ENCODE results near the gene LRIG2.

DNA sequence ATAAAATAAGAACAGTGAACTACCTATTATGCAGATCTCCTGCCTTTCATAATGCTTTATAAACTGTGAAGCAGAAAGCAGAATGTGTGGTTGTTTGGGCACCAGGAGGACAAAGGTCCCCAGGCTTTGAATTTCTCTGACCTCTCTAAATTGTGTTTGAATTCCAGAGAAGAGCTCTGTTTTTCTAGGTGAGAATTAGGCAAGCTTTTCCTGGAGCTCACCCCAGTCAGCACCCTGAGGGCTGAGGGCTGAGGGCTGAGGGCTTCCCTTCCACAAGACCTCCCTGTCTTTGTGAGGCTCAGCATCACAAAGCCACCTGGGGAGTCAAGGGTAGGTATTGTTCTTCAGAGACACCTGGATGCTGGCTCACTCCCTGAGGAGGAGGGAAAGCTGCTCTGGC lies 45.5 kb upstream of the LRIG2 start:
- TF ChIP-seq, protein P1, sequence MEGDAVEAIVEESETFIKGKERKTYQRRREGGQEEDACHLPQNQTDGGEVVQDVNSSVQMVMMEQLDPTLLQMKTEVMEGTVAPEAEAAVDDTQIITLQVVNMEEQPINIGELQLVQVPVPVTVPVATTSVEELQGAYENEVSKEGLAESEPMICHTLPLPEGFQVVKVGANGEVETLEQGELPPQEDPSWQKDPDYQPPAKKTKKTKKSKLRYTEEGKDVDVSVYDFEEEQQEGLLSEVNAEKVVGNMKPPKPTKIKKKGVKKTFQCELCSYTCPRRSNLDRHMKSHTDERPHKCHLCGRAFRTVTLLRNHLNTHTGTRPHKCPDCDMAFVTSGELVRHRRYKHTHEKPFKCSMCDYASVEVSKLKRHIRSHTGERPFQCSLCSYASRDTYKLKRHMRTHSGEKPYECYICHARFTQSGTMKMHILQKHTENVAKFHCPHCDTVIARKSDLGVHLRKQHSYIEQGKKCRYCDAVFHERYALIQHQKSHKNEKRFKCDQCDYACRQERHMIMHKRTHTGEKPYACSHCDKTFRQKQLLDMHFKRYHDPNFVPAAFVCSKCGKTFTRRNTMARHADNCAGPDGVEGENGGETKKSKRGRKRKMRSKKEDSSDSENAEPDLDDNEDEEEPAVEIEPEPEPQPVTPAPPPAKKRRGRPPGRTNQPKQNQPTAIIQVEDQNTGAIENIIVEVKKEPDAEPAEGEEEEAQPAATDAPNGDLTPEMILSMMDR (conservative IDR thresholded peaks at IDR 0.05; ENCODE audit: low read depth, low read length), result no peak
- TF ChIP-seq RFX5 (IDR thresholded peaks at IDR 0.05; ENCODE audit: low read depth, low read length) (no peak), POLR2A (IDR thresholded peaks at IDR 0.05; ENCODE audit: low read depth, low read length) (no peak), RCOR1 (IDR thresholded peaks at IDR 0.05; ENCODE audit: insufficient replicate concordance, low read length) (no peak), CEBPB (IDR thresholded peaks at IDR 0.05; ENCODE audit: low read depth, low read length) (no peak), SMC3 (IDR thresholded peaks at IDR 0.05; ENCODE audit: low read depth, low read length) (no peak), FOS (IDR thresholded peaks at IDR 0.05; ENCODE audit: low read depth, low read length) (no peak), MXI1 (IDR thresholded peaks at IDR 0.05; ENCODE audit: borderline replicate concordance, low read depth, low read length) (no peak), NFE2L2 (IDR thresholded peaks at IDR 0.05; ENCODE audit: low read depth, low read length) (no peak), MAZ (IDR thresholded peaks at IDR 0.05; ENCODE audit: borderline replicate concordance, low read depth, low read length) (no peak), CHD1 (IDR thresholded peaks at IDR 0.05; ENCODE audit: low read depth, low read length) (no peak)
- TF ChIP-seq, protein P2, sequence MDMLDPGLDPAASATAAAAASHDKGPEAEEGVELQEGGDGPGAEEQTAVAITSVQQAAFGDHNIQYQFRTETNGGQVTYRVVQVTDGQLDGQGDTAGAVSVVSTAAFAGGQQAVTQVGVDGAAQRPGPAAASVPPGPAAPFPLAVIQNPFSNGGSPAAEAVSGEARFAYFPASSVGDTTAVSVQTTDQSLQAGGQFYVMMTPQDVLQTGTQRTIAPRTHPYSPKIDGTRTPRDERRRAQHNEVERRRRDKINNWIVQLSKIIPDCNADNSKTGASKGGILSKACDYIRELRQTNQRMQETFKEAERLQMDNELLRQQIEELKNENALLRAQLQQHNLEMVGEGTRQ (IDR thresholded peaks at IDR 0.05; ENCODE audit: low read depth, low read length), result no peak
- TF ChIP-seq, protein P3, sequence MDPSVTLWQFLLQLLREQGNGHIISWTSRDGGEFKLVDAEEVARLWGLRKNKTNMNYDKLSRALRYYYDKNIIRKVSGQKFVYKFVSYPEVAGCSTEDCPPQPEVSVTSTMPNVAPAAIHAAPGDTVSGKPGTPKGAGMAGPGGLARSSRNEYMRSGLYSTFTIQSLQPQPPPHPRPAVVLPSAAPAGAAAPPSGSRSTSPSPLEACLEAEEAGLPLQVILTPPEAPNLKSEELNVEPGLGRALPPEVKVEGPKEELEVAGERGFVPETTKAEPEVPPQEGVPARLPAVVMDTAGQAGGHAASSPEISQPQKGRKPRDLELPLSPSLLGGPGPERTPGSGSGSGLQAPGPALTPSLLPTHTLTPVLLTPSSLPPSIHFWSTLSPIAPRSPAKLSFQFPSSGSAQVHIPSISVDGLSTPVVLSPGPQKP (IDR thresholded peaks at IDR 0.05; ENCODE audit: borderline replicate concordance, low read depth, low read length), result no peak

All from IMR-90 (cell line).